NCI-H748 treated with DMSO at 0.1 percent for 48 hours (cell line): ENCODE results near the gene COMMD3.

Experiments used
- DNase-seq: peaks from one replicate; lab custom pipeline; 2025; lab: John Stamatoyannopoulos, UW

The COMMD3 gene

DNA sequence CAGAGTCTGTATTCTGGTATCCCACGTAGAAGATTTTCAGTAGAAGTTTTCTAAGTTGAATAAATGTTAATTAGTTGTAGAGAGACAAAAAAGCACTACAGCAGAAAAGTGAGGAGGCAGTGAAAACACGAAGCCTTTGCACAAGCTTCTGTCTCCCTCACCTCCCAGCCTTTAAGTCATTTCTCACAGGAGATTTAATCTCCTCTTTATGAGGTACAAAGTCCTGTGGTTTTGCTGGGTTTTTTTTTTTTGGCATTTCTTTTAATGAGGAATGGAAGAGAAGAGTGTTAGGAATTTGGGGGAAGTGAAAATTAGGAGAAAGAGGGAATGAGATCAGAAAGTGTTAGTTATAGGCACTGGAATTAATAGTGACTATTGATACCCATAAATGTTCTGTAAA lies 50.6 kb downstream of the COMMD3 start:
- DNase-seq = no peak

DNA sequence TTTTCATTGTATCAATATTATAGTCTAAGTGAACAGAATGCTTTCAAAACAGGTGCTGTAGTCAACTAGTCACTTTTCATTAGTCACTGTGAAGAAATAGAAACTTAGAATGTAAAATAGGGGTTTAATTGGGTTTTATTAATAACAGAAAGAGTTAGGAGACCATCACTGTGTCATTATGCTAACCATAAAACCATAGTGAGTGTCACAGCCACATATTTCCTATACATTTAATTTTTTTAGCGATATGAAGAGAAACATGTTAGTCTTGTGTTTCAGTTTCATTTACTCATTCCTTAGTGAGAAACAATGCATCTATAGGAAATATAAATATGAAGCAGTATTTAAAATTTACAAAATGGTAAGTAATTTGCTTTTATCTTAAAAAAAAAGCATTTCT lies 51.3 kb downstream of the COMMD3 start:
- no peak for DNase-seq

DNA sequence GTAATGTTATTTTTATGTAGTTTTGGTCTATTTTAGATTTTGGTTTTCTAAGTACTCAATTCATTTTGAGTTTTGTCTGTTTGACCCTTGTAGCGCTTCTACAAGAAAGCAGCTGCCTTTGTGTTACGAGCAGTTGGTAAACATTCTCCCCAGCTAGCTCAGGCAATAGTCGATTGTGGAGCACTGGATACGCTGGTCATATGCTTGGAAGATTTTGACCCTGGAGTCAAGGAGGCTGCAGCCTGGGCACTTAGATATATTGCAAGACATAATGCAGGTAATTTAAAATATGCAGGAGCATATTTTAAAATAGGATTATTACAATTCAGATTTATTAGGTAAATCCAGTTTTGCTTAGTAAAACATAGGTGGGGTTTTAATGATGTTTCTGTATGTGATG lies 52.2 kb downstream of the COMMD3 start:
- no peak for DNase-seq

DNA sequence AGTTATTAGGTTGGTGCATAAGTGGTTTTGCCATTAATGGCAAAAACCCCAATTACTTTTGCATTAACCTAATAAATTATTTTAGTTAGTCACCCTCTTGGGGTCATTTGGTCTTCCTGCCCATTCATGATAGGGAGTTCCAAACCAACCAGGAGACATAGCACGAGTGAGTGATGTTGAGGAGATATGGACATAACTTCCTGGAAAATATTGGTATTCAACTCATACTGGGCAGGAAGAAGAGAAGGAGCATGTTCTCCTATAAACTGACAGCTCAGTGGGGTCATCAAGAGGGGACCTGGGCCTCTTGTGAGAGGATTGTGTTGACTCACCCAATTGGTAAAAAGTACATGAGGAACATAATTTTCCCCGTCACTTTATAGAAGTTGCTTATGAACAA lies 52.8 kb downstream of the COMMD3 start:
- no peak for DNase-seq

- no peak for DNase-seq
Observed at GRCh38 chr10:22369434-22370072, 53.4 kb downstream of the COMMD3 start.
